IMR-90 (cell line): ENCODE data around the gene GPR39. TPM values are rescaled to one million over a fixed set of nuclear protein-coding genes. Genes with fewer than 3 reads are reported as not detected.

ENCODE experiments used
- ATAC-seq: fragments of 200-7000 bp; cut with Tn5 transposase; 2 replicates; pipeline ENCODE4 v1.9.1; 2020; ENCODE audit warnings: low read depth, mild to moderate bottlenecking, moderate library complexity
- BruUV-seq: library from RNA; stranded (reverse); fragments of 400-500 nt; replicated peaks from 2 replicates; lab custom pipeline; 2021; lab: Mats Ljungman, UMichigan
- CTCF ChIA-PET: fragments of 300-600 bp; formaldehyde crosslinking; extraction: SDS; loops from one replicate; lab custom pipeline; 2021; ENCODE audit warnings: antibody characterized with exemption; lab: Yijun Ruan, JAX
- POLR2A ChIA-PET: fragments of 300-600 bp; sonication (Branson Sonifier 250); formaldehyde crosslinking; loops from one replicate; lab custom pipeline; 2022; ENCODE audit warnings: antibody characterized with exemption; ENCODE audit not compliant: unreplicated experiment; lab: Charles Lee
- DNase-seq: peaks from one replicate; pipeline ENCODE4 v3.0.0; 2013
- H2AFZ ChIP-seq: replicated peaks from 2 replicates; pipeline ENCODE3; 2013; ENCODE audit warnings: low read length, mild to moderate bottlenecking; ENCODE audit not compliant: poor library complexity
- H2AK5ac ChIP-seq: 2 replicates; pipeline ENCODE4 v1.6.1; 2013; ENCODE audit warnings: low read depth, low read length, inconsistent platforms
- H2AK9ac ChIP-seq: replicated peaks from 2 replicates; pipeline ENCODE3; 2013; ENCODE audit warnings: mild to moderate bottlenecking, low read depth, low read length, moderate library complexity; ENCODE audit not compliant: poor library complexity
- H2BK120ac ChIP-seq: 2 replicates; pipeline ENCODE4 v1.6.1; 2013; ENCODE audit warnings: low read depth, low read length, inconsistent platforms
- H2BK15ac ChIP-seq: 3 replicates; pipeline ENCODE4 v1.6.1; 2013; ENCODE audit warnings: low read depth, low read length, inconsistent platforms
- H2BK20ac ChIP-seq: 2 replicates; pipeline ENCODE4 v1.6.1; 2013; ENCODE audit warnings: low read depth, mild to moderate bottlenecking, inconsistent platforms, low read length, moderate library complexity
- H2BK5ac ChIP-seq: 2 replicates; pipeline ENCODE4 v1.6.1; 2013; ENCODE audit warnings: mild to moderate bottlenecking, low read depth, low read length, inconsistent platforms; ENCODE audit not compliant: poor library complexity, severe bottlenecking
- H3K14ac ChIP-seq: replicated peaks from 2 replicates; pipeline ENCODE4 v1.6.1; 2013; ENCODE audit warnings: low read depth, low read length, inconsistent platforms
- H3K18ac ChIP-seq: 2 replicates; pipeline ENCODE4 v1.6.1; 2013; ENCODE audit warnings: low read depth, low read length, control low read depth
- H3K23ac ChIP-seq: 2 replicates; pipeline ENCODE4 v1.6.1; 2013; ENCODE audit warnings: low read depth, low read length, inconsistent platforms
- H3K27ac ChIP-seq: 2 replicates; pipeline ENCODE4 v1.5.1; 2013; ENCODE audit warnings: mild to moderate bottlenecking, control low read depth, low read length; ENCODE audit not compliant: insufficient read depth
- H3K27me3 ChIP-seq: 2 replicates; pipeline ENCODE4 v1.6.1; 2013; ENCODE audit warnings: low read length; ENCODE audit not compliant: control insufficient read depth, insufficient read depth
- H3K36me3 ChIP-seq: 2 replicates; pipeline ENCODE4 v1.6.1; 2013; ENCODE audit warnings: low read length, mixed read lengths; ENCODE audit not compliant: control insufficient read depth, insufficient read depth
- H3K4ac ChIP-seq: 2 replicates; pipeline ENCODE4 v1.6.1; 2013; ENCODE audit warnings: low read depth, low read length, inconsistent platforms
- H3K4me1 ChIP-seq: 2 replicates; pipeline ENCODE4 v1.6.1; 2013; ENCODE audit warnings: low read length, mixed read lengths; ENCODE audit not compliant: control insufficient read depth, insufficient read depth
- H3K4me2 ChIP-seq: 2 replicates; pipeline ENCODE4 v1.6.1; 2013; ENCODE audit warnings: low read depth, mild to moderate bottlenecking, control low read depth, low read length, moderate library complexity
- H3K4me3 ChIP-seq: 2 replicates; pipeline ENCODE4 v1.5.1; 2013; ENCODE audit warnings: low read depth, mild to moderate bottlenecking, control low read depth, low read length, moderate library complexity; ENCODE audit not compliant: insufficient read depth
- H3K56ac ChIP-seq: 2 replicates; pipeline ENCODE4 v1.6.1; 2013; ENCODE audit warnings: low read length, inconsistent platforms; ENCODE audit not compliant: insufficient read depth; ENCODE audit errors: extremely low read depth
- H3K79me1 ChIP-seq, 2 experiments: 2 replicates each; pipeline ENCODE4 v1.6.1; 2013; ENCODE audit warnings: low read length in 2 of 2, inconsistent platforms in 1 of 2, low read depth in 1 of 2
- H3K9ac ChIP-seq: 2 replicates; pipeline ENCODE4 v1.6.1; 2013; ENCODE audit warnings: low read depth, low read length, control low read depth
- H3K9me1 ChIP-seq: 2 replicates; pipeline ENCODE4 v1.6.1; 2013; ENCODE audit warnings: low read length, inconsistent platforms; ENCODE audit not compliant: insufficient read depth
- H3K9me3 ChIP-seq: 2 replicates; pipeline ENCODE4 v1.6.1; 2013; ENCODE audit warnings: low read length; ENCODE audit not compliant: control insufficient read depth, insufficient read depth
- H4K20me1 ChIP-seq: 2 replicates; pipeline ENCODE4 v1.6.1; 2013; ENCODE audit warnings: low read length, inconsistent platforms; ENCODE audit not compliant: insufficient read depth
- H4K5ac ChIP-seq: 2 replicates; pipeline ENCODE4 v1.6.1; 2013; ENCODE audit warnings: mild to moderate bottlenecking, low read depth, low read length, control low read depth
- H4K8ac ChIP-seq, 2 experiments: 2 replicates each; pipeline ENCODE4 v1.6.1; 2013; ENCODE audit warnings: low read depth in 2 of 2, low read length in 2 of 2, control low read depth in 1 of 2, inconsistent platforms in 1 of 2
- H4K91ac ChIP-seq: 2 replicates; pipeline ENCODE4 v1.6.1; 2013; ENCODE audit warnings: low read depth, low read length, inconsistent platforms; ENCODE audit not compliant: insufficient read depth
- BHLHE40 ChIP-seq: fragments of 150-350 bp; IDR thresholded peaks from 2 replicates; pipeline ENCODE4 v1.6.1; 2016; ENCODE audit warnings: mild to moderate bottlenecking, low read depth, low read length
- CEBPB ChIP-seq: IDR thresholded peaks from 2 replicates; pipeline ENCODE4 v1.6.1; 2012; ENCODE audit warnings: low read depth, low read length, improper control_type of control experiment
- CHD1 ChIP-seq: IDR thresholded peaks from 2 replicates; pipeline ENCODE4 v1.6.1; 2012; ENCODE audit warnings: low read depth, low read length, improper control_type of control experiment
- CTCF ChIP-seq: conservative IDR thresholded peaks from 2 replicates; pipeline ENCODE4 v1.5.1; 2012; ENCODE audit warnings: mild to moderate bottlenecking, low read depth, low read length, improper control_type of control experiment
- ELK1 ChIP-seq: fragments of 150-350 bp; IDR thresholded peaks from 2 replicates; pipeline ENCODE4 v1.6.1; 2016; ENCODE audit warnings: low read depth, mild to moderate bottlenecking, low read length, moderate library complexity, borderline replicate concordance
- FOS ChIP-seq: fragments of 150-350 bp; IDR thresholded peaks from 2 replicates; pipeline ENCODE4 v1.6.1; 2016; ENCODE audit warnings: low read depth, low read length
- MAFK ChIP-seq: IDR thresholded peaks from 2 replicates; pipeline ENCODE4 v1.6.1; 2012; ENCODE audit warnings: low read depth, low read length, improper control_type of control experiment
- MAZ ChIP-seq: IDR thresholded peaks from 2 replicates; pipeline ENCODE4 v1.6.1; 2012; ENCODE audit warnings: low read depth, mild to moderate bottlenecking, low read length, improper control_type of control experiment, moderate library complexity, borderline replicate concordance
- MXI1 ChIP-seq: IDR thresholded peaks from 2 replicates; pipeline ENCODE4 v1.6.1; 2012; ENCODE audit warnings: low read depth, mild to moderate bottlenecking, low read length, moderate library complexity, borderline replicate concordance
- NFE2L2 ChIP-seq: fragments of 150-350 bp; IDR thresholded peaks from 2 replicates; pipeline ENCODE4 v1.6.1; 2016; ENCODE audit warnings: low read depth, mild to moderate bottlenecking, low read length
- POLR2A ChIP-seq: IDR thresholded peaks from 2 replicates; pipeline ENCODE4 v1.6.1; 2012; ENCODE audit warnings: mild to moderate bottlenecking, low read depth, low read length
- RCOR1 ChIP-seq: IDR thresholded peaks from 2 replicates; pipeline ENCODE4 v1.6.1; 2012; ENCODE audit warnings: mild to moderate bottlenecking, low read length, improper control_type of control experiment; ENCODE audit not compliant: insufficient replicate concordance
- RFX5 ChIP-seq: IDR thresholded peaks from 2 replicates; pipeline ENCODE4 v1.8.0; 2012; ENCODE audit warnings: low read depth, mild to moderate bottlenecking, low read length, moderate library complexity
- SMC3 ChIP-seq: fragments of 150-350 bp; IDR thresholded peaks from 2 replicates; pipeline ENCODE4 v1.6.1; 2016; ENCODE audit warnings: low read depth, mild to moderate bottlenecking, antibody characterized with exemption, low read length, moderate library complexity
- WGBS, 2 experiments: methylation state at CpG; one replicate each; pipeline versions ENCODE4 v1.1.5 to v1.1.7; 2013; ENCODE audit warnings: missing lambda C conversion rate in 2 of 2; ENCODE audit not compliant: insufficient read length in 1 of 2; ENCODE audit errors: extremely low coverage in 2 of 2; 5-methylcytosine and 5-hydroxymethylcytosine counted together
- dilution Hi-C: fragments of 300-500 bp; cut with HindIII; formaldehyde crosslinking; loops from one replicate; pipeline ENCODE4 v1.14.3; 2018; ENCODE audit warnings: low sequenced_read_pairs; ENCODE audit not compliant: unreplicated experiment
- in situ Hi-C: fragments of 300-500 bp; cut with MboI; formaldehyde crosslinking; loops from 3 replicates; pipeline ENCODE4 v1.14.3; 2019; ENCODE audit warnings: low sequenced_read_pairs, inconsistent platforms, mixed read lengths
- intact Hi-C: fragments of 100-400 bp; cut with micrococcal nuclease; formaldehyde crosslinking; loops from 2 replicates; pipeline ENCODE4 v1.10.0; 2022
- polyA plus RNA-seq, 3 experiments: library from polyadenylated mRNA; depleted of rRNA; stranded (reverse); fragments of >200 nt; gene quantifications; 2 replicates each; pipeline ENCODE4 v1.2.3, GENCODE V29; 2012; ENCODE audit warnings: low replicate concordance in 1 of 3
- total RNA-seq: library from RNA; depleted of rRNA; stranded (reverse); fragments of >200 nt; gene quantifications from 2 replicates; pipeline ENCODE4 v1.2.3, GENCODE V29; 2012

Gene GPR39
- total and polyA plus RNA-seq, 2 of the 4 experiments (the other 2 are of a cell fraction) = 4.4 to 9.0 TPM

GRCh38 chr2:132473174-132473883 lies 56.7 kb downstream of the GPR39 start:
- dilution Hi-C loops (no loop called here), in situ Hi-C loops (no loop called here), intact Hi-C loops (no loop called here)
- Histone ChIP-seq H2BK5ac (no peak overlapping the region), H3K36me3 (no peaks in the 10 kb centered on the region), H3K9me3 (peaks cover 16% of the 10 kb centered on the region), H3K4ac (no peak overlapping the region), H4K91ac (no peak overlapping the region), H2BK20ac (no peak overlapping the region), H3K27me3 (no peaks in the 10 kb centered on the region), H4K8ac (no peak overlapping the region), H3K4me1 (no peaks in the 10 kb centered on the region), H3K56ac (no peak overlapping the region), H2AFZ (no peak overlapping the region), H3K27ac (no peak overlapping the region), H3K79me1 (no peaks in the 10 kb centered on the region), H3K18ac (no peak overlapping the region), H2AK9ac (no peak overlapping the region), H3K4me2 (no peak overlapping the region), H3K4me3 (no peak overlapping the region), H2BK120ac (no peak overlapping the region), H3K9ac (no peak overlapping the region), H2AK5ac (no peak overlapping the region), H4K20me1 (no peaks in the 10 kb centered on the region), H4K5ac (no peak overlapping the region), H3K23ac (no peak overlapping the region), H3K14ac (no peak overlapping the region), H2BK15ac (no peak overlapping the region), H3K9me1 (no peaks in the 10 kb centered on the region)
- no TSS peak for BruUV-seq
- no CpG with 5 or more reads among the region's 2 CpGs for WGBS, 2 experiments
- ATAC-seq = no peak
- POLR2A ChIA-PET = no interaction called here
- CTCF ChIA-PET = no interaction called here
- no peak for TF ChIP-seq ELK1
- no peak for TF ChIP-seq RCOR1
- no peak for TF ChIP-seq BHLHE40
- no peak for TF ChIP-seq MAZ
- TF ChIP-seq NFE2L2 = no peak
- no peak for TF ChIP-seq SMC3
- TF ChIP-seq FOS = no peak
- TF ChIP-seq CTCF = no peak
- no peak for TF ChIP-seq RFX5
- TF ChIP-seq MXI1 = no peak
- TF ChIP-seq MAFK = no peak
- no peak for TF ChIP-seq CHD1
- TF ChIP-seq CEBPB = no peak
- no peak for TF ChIP-seq POLR2A
- DNase-seq = no peak
